ENCODE data around the gene ITPR1.
A peak's percentile ranks its signal among the peaks of the same experiment; 100 is the strongest.

Gene ITPR1

DNA sequence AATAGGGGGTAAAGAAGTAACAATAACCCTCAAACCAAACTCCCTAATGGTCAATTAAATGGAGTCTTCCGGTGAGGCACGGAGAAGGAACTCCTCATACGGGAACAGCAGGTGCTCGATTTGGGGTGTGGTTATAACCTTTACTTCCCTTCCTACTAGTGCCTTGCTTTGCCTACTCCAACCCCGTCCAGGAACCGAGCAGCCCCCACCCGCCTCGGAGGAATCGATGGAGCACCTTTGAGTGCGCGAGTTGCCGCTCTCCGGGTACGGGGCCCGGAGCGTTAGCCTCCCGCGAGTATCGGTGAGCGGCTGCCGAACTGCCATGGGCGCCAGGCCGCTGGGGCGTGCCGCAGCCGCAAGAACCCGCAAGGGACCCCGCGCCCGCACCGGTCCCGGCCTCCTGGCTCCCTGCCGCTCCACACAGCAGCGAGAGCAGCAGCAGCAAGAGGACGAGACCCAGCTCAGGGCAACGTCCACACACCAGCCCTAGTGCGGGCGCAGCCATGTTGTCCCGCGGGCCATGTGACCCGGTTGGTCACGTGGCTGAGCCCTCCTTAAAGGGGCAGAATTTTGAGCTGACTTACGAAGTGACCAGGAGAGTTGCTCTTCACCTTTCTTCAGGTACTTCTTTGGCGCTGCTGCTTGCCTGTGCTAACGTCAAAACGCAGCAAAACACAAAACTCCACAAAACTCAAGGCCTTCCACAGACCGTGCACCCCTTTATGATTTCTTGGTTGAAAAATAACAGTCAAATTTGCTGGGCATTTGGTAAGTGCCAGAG, 26.2 kb upstream of the ITPR1 start, which contains the start of gene SUMF1:
TSS of gene SUMF1 (minus strand) at position 529 of the 781 bp plus-strand sequence. CDS start at position 505, 24 bp downstream.
- Histone ChIP-seq H3K36me3 (no peaks in the 10 kb centered on the region), H3K27me3 (no peaks in the 10 kb centered on the region), H3K9me3 (no peaks in the 10 kb centered on the region), H3K4me3 (ENCODE audit: low read depth, low read length) (peak within 1 kb of the TSS; percentile 76), H3K4me1 (no peaks in the 10 kb centered on the region)
- TF ChIP-seq, protein P1, sequence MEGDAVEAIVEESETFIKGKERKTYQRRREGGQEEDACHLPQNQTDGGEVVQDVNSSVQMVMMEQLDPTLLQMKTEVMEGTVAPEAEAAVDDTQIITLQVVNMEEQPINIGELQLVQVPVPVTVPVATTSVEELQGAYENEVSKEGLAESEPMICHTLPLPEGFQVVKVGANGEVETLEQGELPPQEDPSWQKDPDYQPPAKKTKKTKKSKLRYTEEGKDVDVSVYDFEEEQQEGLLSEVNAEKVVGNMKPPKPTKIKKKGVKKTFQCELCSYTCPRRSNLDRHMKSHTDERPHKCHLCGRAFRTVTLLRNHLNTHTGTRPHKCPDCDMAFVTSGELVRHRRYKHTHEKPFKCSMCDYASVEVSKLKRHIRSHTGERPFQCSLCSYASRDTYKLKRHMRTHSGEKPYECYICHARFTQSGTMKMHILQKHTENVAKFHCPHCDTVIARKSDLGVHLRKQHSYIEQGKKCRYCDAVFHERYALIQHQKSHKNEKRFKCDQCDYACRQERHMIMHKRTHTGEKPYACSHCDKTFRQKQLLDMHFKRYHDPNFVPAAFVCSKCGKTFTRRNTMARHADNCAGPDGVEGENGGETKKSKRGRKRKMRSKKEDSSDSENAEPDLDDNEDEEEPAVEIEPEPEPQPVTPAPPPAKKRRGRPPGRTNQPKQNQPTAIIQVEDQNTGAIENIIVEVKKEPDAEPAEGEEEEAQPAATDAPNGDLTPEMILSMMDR (IDR thresholded peaks at IDR 0.05; ENCODE audit: low read depth, low read length): no peak
- peak; percentile 74 for DNase-seq

DNA sequence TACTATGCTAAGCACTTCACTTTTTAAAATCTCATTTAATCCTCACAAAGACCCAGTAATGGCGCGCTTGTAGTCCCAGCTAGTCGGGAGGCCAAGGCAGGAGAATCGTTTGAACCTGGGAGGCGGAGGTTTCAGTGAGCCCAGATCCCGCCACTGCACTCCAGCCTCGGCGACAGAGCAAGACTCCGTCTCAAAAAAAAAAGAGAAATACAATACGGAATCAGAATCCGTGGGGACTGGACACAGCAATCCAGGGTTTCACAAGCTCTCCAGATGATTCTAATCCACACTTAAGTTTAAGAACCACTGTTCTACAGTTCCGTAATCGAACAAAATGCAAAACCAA, 25.7 kb upstream of the ITPR1 start:
- H3K9me3 ChIP-seq: no peaks in the 10 kb centered on the region
- H3K4me1 ChIP-seq: no peaks in the 10 kb centered on the region
- no peak for DNase-seq
- no peaks in the 10 kb centered on the region for H3K36me3 ChIP-seq
- no peaks in the 10 kb centered on the region for H3K27me3 ChIP-seq
- H3K4me3 ChIP-seq (ENCODE audit: low read depth, low read length): peak overlapping the region; percentile 76
- TF ChIP-seq, protein P1 (IDR thresholded peaks at IDR 0.05; ENCODE audit: low read depth, low read length): no peak

- no peak overlapping the region for H3K4me3 ChIP-seq (ENCODE audit: low read depth, low read length)
- no peaks in the 10 kb centered on the region for H3K9me3 ChIP-seq
- H3K36me3 ChIP-seq: no peaks in the 10 kb centered on the region
- no peaks in the 10 kb centered on the region for H3K27me3 ChIP-seq
- DNase-seq: no peak
- TF ChIP-seq, protein P1 (IDR thresholded peaks at IDR 0.05; ENCODE audit: low read depth, low read length): no peak
- no peaks in the 10 kb centered on the region for H3K4me1 ChIP-seq
Measured at GRCh38 chr3:4471907-4472306, 21.2 kb upstream of the ITPR1 start.

DNA sequence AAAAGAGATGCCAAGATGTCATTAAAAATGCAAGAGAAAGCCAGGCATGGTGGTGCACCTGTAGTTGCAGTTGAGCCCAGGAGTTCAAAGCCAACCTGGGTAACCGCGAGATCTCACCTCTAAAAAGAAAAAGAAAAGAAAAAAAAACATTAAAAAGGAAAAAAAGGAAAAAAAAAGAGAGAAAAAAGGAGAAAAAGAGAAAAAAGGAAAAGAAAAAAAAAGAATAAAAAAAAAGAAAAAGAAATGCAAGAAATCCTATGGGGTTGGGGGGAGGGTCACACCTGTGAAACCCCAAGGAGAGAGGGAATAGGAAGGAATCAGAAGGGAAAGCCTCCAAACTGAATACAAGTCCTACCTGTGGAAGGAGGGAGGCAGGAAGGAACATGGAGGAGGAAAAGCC, 20.8 kb upstream of the ITPR1 start:
- TF ChIP-seq, protein P1 (IDR thresholded peaks at IDR 0.05; ENCODE audit: low read depth, low read length): no peak
- Histone ChIP-seq H3K27me3 (no peaks in the 10 kb centered on the region), H3K36me3 (no peaks in the 10 kb centered on the region), H3K4me1 (no peaks in the 10 kb centered on the region), H3K9me3 (no peaks in the 10 kb centered on the region), H3K4me3 (ENCODE audit: low read depth, low read length) (no peak overlapping the region)
- no peak for DNase-seq

- no peak for DNase-seq
- TF ChIP-seq, protein P1 (IDR thresholded peaks at IDR 0.05; ENCODE audit: low read depth, low read length): no peak
Measured at GRCh38 chr3:4472766-4473165, 20.4 kb upstream of the ITPR1 start.

GRCh38 chr3:4474683-4475490, 18.3 kb upstream of the ITPR1 start:
- no peak overlapping the region for H3K4me3 ChIP-seq (ENCODE audit: low read depth, low read length)
- H3K27me3 ChIP-seq: no peaks in the 10 kb centered on the region
- TF ChIP-seq, protein P1 (IDR thresholded peaks at IDR 0.05; ENCODE audit: low read depth, low read length): no peak
- no peaks in the 10 kb centered on the region for H3K36me3 ChIP-seq
- no peaks in the 10 kb centered on the region for H3K4me1 ChIP-seq
- no peaks in the 10 kb centered on the region for H3K9me3 ChIP-seq
- no peak for DNase-seq

More at GRCh38 chr3:4472766-4473165, 20.4 kb upstream of the ITPR1 start:
- Histone ChIP-seq H3K9me3 (no peaks in the 10 kb centered on the region), H3K4me1 (no peaks in the 10 kb centered on the region), H3K4me3 (ENCODE audit: low read depth, low read length) (no peak overlapping the region), H3K27me3 (no peaks in the 10 kb centered on the region), H3K36me3 (no peaks in the 10 kb centered on the region)
